PFSK-1 (cell line): ENCODE measurements around the gene TSPO.

Experiments used
- FOXP2 ChIP-seq: optimal IDR thresholded peaks from 2 replicates; pipeline ENCODE3; 2011; ENCODE audit warnings: borderline replicate concordance, control low read depth, inconsistent platforms; ENCODE audit not compliant: insufficient read depth; ENCODE audit errors: extremely low read length, extremely low read depth
- POLR2AphosphoS5 ChIP-seq: IDR thresholded peaks from 2 replicates; pipeline ENCODE4 v1.6.1; 2012; ENCODE audit warnings: low read depth, mild to moderate bottlenecking, control low read depth, low read length, moderate library complexity
- SIN3A ChIP-seq: IDR thresholded peaks from 2 replicates; pipeline ENCODE4 v1.6.1; 2012; ENCODE audit warnings: mild to moderate bottlenecking, low read length, moderate library complexity, borderline replicate concordance; ENCODE audit not compliant: insufficient read depth
- TAF1 ChIP-seq: IDR thresholded peaks from 2 replicates; pipeline ENCODE4 v1.6.1; 2012; ENCODE audit warnings: low read length, control low read depth, borderline replicate concordance; ENCODE audit not compliant: insufficient read depth
- TF ChIP-seq, protein P1 (sequence below), 2 experiments: IDR thresholded peaks; 2 replicates each; pipeline versions ENCODE4 v1.6.1 to v1.8.0; 2011 to 2012; ENCODE audit warnings: low read depth in 2 of 2, low read length in 2 of 2, control low read depth in 1 of 2, inconsistent platforms in 1 of 2, mild to moderate bottlenecking in 1 of 2, moderate library complexity in 1 of 2; ENCODE audit not compliant: insufficient read depth in 1 of 2

TSPO gene

DNA sequence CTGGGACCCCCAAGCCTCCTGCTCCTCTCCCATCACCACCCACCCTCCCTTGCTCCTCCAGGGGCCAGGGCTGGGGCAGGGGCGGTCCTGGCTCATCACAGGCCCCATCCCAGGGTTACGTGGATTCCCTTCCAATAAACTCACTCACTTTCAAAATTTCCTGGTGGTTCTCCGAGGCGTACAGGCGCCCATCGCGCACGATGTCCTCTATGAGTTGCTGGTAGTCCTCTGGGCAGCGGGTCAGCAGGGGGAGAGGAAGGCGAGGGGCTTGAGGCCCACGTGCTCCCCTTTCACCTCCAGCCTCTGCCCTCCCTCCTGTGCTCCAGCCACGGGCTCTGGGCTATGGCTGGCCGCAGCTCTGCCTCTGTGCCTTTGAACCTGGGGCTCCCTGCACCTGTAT lies 56.0 kb downstream of the TSPO start:
- TF ChIP-seq TAF1 (no peak), FOXP2 (no peak), SIN3A (no peak)

DNA sequence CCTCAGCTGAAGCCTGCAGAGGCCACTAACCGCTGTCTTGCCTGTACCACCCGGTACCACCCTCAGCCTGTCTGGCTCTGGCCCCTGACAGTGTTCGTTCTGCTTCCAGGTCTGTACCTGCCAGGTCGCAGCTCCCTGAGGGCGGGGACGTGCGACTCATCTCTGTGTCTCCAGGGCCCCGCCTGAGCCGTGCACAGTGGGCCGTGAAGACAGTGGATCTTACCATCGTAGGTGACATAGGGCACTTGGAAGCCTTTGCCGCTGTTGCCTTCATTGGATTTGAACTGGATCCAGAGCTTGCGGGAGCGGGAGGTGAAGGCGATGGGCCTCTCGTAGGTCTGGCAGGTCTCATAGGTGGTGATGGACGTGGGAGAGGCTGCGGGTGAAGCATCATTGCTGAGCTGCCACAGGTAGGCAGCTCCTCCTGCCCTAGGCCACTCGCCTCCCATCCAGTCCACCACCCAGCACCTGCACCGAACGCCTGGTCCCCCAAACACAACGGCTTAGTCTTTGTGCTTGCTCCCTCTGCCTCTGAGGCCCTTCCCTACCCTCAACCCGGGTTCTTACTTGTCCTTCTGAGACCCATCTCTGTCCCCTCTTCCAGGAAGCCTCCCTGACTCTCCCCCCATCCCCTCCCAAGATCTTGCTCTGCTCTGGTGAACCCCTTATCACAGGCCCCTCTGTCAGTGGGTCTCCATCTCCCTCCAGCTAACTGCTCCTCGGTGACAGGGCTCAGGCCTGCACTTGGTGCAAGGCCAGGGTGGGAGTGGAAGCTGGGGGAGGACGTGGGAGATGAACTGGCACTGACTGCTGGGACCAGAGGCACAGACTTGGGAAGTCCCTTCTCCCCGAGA lies 56.7 kb downstream of the TSPO start:
- TF ChIP-seq POLR2AphosphoS5 (no peak), FOXP2 (no peak), SIN3A (no peak), TAF1 (no peak)
- TF ChIP-seq, protein P1, sequence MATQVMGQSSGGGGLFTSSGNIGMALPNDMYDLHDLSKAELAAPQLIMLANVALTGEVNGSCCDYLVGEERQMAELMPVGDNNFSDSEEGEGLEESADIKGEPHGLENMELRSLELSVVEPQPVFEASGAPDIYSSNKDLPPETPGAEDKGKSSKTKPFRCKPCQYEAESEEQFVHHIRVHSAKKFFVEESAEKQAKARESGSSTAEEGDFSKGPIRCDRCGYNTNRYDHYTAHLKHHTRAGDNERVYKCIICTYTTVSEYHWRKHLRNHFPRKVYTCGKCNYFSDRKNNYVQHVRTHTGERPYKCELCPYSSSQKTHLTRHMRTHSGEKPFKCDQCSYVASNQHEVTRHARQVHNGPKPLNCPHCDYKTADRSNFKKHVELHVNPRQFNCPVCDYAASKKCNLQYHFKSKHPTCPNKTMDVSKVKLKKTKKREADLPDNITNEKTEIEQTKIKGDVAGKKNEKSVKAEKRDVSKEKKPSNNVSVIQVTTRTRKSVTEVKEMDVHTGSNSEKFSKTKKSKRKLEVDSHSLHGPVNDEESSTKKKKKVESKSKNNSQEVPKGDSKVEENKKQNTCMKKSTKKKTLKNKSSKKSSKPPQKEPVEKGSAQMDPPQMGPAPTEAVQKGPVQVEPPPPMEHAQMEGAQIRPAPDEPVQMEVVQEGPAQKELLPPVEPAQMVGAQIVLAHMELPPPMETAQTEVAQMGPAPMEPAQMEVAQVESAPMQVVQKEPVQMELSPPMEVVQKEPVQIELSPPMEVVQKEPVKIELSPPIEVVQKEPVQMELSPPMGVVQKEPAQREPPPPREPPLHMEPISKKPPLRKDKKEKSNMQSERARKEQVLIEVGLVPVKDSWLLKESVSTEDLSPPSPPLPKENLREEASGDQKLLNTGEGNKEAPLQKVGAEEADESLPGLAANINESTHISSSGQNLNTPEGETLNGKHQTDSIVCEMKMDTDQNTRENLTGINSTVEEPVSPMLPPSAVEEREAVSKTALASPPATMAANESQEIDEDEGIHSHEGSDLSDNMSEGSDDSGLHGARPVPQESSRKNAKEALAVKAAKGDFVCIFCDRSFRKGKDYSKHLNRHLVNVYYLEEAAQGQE (IDR thresholded peaks at IDR 0.05; ENCODE audit: insufficient read depth in 1 of 2, low read depth in 2 of 2, low read length in 2 of 2): no peak

DNA sequence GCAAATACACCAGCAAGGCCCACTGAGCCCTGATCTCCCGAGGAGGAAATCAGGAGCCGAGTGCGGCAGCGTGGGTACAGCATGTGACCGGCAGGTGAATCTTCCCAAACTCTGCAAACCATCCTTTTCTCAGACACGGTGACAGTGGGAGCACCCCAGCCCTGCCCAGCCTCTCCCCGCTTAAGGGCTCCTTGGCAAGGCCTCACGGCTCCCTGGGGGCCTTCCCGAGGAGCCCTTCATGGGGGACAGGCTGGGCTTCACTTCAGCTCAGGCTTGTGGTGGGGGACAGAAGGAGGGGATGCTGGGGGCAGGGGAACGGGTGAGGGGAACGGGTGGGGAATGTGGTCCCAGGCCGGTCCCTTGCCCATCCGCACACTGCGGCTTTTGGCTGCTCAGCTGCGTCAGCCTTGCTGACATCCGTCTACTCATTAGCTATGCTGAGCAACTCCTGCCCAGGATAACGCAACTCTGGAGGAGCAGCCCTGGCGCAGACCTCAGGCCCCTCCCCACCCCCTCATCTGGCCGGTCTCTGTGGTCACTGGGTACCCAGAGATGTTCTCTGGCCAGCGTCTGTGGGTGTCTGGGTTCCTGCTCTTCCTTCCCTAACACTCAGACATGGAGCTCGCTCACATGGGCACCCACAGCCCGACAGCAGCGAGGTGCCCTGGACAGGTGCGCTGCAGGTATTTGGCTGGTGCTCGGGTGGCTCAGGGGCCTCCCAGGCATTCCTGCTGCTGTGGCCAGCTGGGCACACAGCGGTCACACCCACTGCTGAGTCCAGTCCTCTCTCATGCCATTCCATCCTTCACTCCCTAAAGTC lies 57.6 kb downstream of the TSPO start:
- TF ChIP-seq FOXP2: no peak
- no peak for TF ChIP-seq SIN3A
- TF ChIP-seq TAF1: no peak
- TF ChIP-seq, protein P1 (IDR thresholded peaks at IDR 0.05; ENCODE audit: insufficient read depth in 1 of 2, low read depth in 2 of 2, low read length in 2 of 2): no peak
- TF ChIP-seq POLR2AphosphoS5: no peak

DNA sequence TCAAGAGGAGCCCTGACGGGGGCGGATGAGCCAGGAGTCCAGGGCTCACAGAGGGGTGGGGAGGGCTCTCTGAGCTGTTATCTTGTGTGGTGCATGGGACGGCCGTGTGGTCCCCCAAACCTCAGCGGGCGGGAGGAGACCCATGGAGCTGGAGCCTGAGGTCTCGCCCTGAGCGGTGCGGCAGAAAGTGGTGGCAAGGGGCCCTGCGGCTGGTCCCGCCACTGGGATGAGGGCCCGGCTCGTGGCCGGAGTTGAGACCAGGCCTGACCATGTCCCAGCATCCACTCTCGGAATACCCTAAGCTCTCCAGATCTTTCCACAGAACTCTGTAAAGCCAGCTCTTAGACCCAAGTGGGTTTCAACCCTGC lies 58.1 kb downstream of the TSPO start:
- TF ChIP-seq SIN3A (no peak), FOXP2 (no peak), POLR2AphosphoS5 (no peak), TAF1 (no peak)
- TF ChIP-seq, protein P1 (IDR thresholded peaks at IDR 0.05; ENCODE audit: insufficient read depth in 1 of 2, low read depth in 2 of 2, low read length in 2 of 2): no peak

DNA sequence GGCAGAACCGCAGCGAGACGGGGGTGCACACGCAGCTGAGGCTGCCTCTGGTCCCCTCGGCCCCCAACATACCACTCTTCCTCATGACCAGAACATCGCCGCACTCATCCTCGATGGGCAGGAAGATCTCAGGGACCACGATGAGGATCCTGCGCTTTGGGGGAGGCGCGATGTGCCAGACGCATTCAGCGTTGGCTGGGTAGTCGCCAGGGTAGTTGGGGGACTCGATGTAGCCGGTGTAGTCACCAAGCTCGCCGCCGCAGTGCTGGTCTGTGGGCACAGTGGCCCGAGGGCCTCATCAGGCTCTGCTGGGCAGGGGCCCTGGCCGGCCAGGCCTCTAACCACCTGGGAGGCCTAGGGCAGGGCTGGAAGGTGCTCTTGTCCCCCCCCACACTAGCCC lies 58.6 kb downstream of the TSPO start:
- TF ChIP-seq FOXP2: no peak
- TF ChIP-seq, protein P1 (IDR thresholded peaks at IDR 0.05; ENCODE audit: insufficient read depth in 1 of 2, low read depth in 2 of 2, low read length in 2 of 2): no peak
- TF ChIP-seq POLR2AphosphoS5: no peak
- TF ChIP-seq TAF1: no peak
- no peak for TF ChIP-seq SIN3A
